Astrocyte (in vitro differentiated cells and primary cell): Measurements from ENCODE around the gene AANAT.

Source experiments
- CTCF ChIP-seq: IDR thresholded peaks from 2 replicates; pipeline ENCODE4 v1.5.1; 2011; ENCODE audit warnings: low read depth, mild to moderate bottlenecking, inconsistent platforms, low read length, moderate library complexity; ENCODE audit not compliant: insufficient read depth
- EZH2 ChIP-seq: IDR thresholded peaks from 2 replicates; pipeline ENCODE4 v1.6.1; 2012; ENCODE audit warnings: mild to moderate bottlenecking, low read length, inconsistent platforms; ENCODE audit not compliant: insufficient read depth

DNA sequence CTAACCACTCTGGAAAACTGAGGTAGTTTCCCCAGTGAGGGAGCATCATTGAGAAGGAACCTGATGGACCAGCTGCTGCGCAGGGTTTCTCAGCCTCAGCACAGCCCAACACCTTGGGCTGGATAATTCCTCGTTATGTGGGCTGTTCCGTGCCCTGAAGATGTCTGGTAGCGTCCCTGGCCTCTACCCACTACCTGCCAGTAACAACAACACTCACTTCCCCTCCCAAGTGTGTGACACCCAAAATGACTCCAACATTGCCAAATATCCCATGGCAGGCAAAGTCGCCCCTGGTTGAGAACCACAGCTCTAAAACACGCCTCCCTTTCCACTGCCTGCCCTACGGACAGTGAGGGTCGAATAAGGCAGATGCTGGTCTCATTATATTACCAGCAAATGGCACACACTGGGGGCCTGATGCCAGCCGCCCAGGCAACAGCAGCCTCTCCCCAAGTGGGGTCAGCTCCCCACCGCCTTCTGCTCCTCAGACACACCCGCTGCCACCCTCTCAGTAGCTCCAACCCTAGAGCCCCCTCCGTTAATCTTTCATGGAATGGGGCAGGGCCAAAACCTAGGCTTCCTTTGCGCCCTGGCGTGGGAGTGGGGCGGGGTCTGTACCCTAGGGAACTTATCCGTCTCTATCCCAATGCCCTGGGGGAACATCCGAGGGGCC is 32.8 kb downstream of the AANAT start:
- no peak for TF ChIP-seq CTCF
- no peak for TF ChIP-seq EZH2
